GM12878 (cell line): Measurements from ENCODE around the gene ECM2.

Experiments
- BMI1 ChIP-seq: fragments of 450-650 bp; IDR thresholded peaks from 2 replicates; pipeline ENCODE4 v1.6.1; 2016; ENCODE audit warnings: mild to moderate bottlenecking, moderate library complexity, borderline replicate concordance
- EP300 ChIP-seq, 2 experiments: fragments of 150-350 bp in 1 of 2; IDR thresholded peaks; 2 replicates each; pipeline ENCODE4 v1.6.1; 2011 to 2012; ENCODE audit warnings: low read depth in 2 of 2, low read length in 2 of 2, borderline replicate concordance in 1 of 2, improper control_type of control experiment in 1 of 2, inconsistent platforms in 1 of 2; ENCODE audit not compliant: control insufficient read depth in 1 of 2
- EZH2 ChIP-seq: IDR thresholded peaks from 2 replicates; pipeline ENCODE4 v1.6.1; 2012; ENCODE audit warnings: low read depth, mild to moderate bottlenecking, control low read depth, inconsistent platforms, low read length, borderline replicate concordance; ENCODE audit not compliant: control insufficient read depth
- NFYB ChIP-seq: IDR thresholded peaks from 2 replicates; pipeline ENCODE4 v1.6.1; 2011; ENCODE audit warnings: low read depth, mild to moderate bottlenecking, low read length, improper control_type of control experiment, moderate library complexity; ENCODE audit not compliant: insufficient read depth
- POLR2A ChIP-seq: IDR thresholded peaks from 2 replicates; pipeline ENCODE4 v1.6.1; 2011; ENCODE audit warnings: low read depth, mild to moderate bottlenecking, low read length
- WRNIP1 ChIP-seq: IDR thresholded peaks from 2 replicates; pipeline ENCODE4 v1.6.1; 2011; ENCODE audit warnings: low read depth, low read length, improper control_type of control experiment, borderline replicate concordance
- TF ChIP-seq, protein P1 (sequence below), 3 experiments: IDR thresholded peaks in 2 of 3; conservative IDR thresholded peaks in 1 of 3; 2 replicates each; pipeline ENCODE4 v1.5.1; 2011; ENCODE audit warnings: low read depth in 3 of 3, low read length in 3 of 3, mild to moderate bottlenecking in 3 of 3, control low read depth in 2 of 3, moderate library complexity in 2 of 3, inconsistent platforms in 1 of 3, mixed read lengths in 1 of 3; ENCODE audit not compliant: control insufficient read depth in 2 of 3, insufficient read depth in 1 of 3; ENCODE audit errors: extremely low read depth in 1 of 3

GRCh38 chr9:92509050-92509449, 26.7 kb downstream of the ECM2 start:
- TF ChIP-seq POLR2A, result no peak
- TF ChIP-seq EZH2, result no peak
- TF ChIP-seq, protein P1, sequence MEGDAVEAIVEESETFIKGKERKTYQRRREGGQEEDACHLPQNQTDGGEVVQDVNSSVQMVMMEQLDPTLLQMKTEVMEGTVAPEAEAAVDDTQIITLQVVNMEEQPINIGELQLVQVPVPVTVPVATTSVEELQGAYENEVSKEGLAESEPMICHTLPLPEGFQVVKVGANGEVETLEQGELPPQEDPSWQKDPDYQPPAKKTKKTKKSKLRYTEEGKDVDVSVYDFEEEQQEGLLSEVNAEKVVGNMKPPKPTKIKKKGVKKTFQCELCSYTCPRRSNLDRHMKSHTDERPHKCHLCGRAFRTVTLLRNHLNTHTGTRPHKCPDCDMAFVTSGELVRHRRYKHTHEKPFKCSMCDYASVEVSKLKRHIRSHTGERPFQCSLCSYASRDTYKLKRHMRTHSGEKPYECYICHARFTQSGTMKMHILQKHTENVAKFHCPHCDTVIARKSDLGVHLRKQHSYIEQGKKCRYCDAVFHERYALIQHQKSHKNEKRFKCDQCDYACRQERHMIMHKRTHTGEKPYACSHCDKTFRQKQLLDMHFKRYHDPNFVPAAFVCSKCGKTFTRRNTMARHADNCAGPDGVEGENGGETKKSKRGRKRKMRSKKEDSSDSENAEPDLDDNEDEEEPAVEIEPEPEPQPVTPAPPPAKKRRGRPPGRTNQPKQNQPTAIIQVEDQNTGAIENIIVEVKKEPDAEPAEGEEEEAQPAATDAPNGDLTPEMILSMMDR (IDR thresholded peaks at IDR 0.05 in 2 of 3, conservative IDR thresholded peaks at IDR 0.05 in 1 of 3; ENCODE audit: control insufficient read depth in 2 of 3, extremely low read depth in 1 of 3, insufficient read depth in 1 of 3, low read depth in 3 of 3, low read length in 3 of 3), result no peak
- TF ChIP-seq EP300 (IDR thresholded peaks at IDR 0.05; ENCODE audit: borderline replicate concordance in 1 of 2, control insufficient read depth in 1 of 2, low read depth in 2 of 2, low read length in 2 of 2), result no peak
- no peak for TF ChIP-seq NFYB
- TF ChIP-seq BMI1, result no peak
- no peak for TF ChIP-seq WRNIP1
